ENCODE measurements around the gene PRORP.

- TF ChIP-seq, protein P1, sequence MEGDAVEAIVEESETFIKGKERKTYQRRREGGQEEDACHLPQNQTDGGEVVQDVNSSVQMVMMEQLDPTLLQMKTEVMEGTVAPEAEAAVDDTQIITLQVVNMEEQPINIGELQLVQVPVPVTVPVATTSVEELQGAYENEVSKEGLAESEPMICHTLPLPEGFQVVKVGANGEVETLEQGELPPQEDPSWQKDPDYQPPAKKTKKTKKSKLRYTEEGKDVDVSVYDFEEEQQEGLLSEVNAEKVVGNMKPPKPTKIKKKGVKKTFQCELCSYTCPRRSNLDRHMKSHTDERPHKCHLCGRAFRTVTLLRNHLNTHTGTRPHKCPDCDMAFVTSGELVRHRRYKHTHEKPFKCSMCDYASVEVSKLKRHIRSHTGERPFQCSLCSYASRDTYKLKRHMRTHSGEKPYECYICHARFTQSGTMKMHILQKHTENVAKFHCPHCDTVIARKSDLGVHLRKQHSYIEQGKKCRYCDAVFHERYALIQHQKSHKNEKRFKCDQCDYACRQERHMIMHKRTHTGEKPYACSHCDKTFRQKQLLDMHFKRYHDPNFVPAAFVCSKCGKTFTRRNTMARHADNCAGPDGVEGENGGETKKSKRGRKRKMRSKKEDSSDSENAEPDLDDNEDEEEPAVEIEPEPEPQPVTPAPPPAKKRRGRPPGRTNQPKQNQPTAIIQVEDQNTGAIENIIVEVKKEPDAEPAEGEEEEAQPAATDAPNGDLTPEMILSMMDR (conservative IDR thresholded peaks at IDR 0.05): no peak
- TF ChIP-seq ZFX (IDR thresholded peaks at IDR 0.05): no peak
Observed at GRCh38 chr14:35117112-35117511, 5.2 kb upstream of the PRORP start.

Data from C4-2B (cell line).